ENCODE data around the gene MBD2. TPM values are rescaled to one million over a fixed set of nuclear protein-coding genes. Genes with fewer than 3 reads are reported as not detected.

MBD2 gene
- total RNA-seq, 1 experiment from 2014 or later = 79.7 TPM

DNA sequence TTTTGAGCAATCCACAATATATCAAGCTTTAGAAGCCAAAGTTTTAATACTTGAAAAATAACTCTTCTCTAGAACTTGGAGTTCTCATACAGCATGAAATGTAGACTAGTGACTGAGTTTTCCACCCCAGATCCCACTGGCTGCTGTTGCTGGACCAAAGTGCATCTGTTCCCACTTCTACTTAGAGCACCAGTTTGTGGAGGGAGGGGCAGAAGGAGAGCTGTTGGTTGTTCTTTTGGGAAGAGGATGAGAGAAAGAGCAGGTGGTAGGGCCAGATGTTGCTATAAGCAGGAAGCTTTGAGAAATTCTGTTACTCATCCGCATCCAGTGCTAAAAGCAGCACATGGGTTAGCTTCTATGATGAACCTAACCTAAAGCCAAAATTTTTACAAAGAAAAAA, 59.0 kb downstream of the MBD2 start:
- no peak for DNase-seq (ENCODE audit: low spot score)
- TF ChIP-seq, protein P1, sequence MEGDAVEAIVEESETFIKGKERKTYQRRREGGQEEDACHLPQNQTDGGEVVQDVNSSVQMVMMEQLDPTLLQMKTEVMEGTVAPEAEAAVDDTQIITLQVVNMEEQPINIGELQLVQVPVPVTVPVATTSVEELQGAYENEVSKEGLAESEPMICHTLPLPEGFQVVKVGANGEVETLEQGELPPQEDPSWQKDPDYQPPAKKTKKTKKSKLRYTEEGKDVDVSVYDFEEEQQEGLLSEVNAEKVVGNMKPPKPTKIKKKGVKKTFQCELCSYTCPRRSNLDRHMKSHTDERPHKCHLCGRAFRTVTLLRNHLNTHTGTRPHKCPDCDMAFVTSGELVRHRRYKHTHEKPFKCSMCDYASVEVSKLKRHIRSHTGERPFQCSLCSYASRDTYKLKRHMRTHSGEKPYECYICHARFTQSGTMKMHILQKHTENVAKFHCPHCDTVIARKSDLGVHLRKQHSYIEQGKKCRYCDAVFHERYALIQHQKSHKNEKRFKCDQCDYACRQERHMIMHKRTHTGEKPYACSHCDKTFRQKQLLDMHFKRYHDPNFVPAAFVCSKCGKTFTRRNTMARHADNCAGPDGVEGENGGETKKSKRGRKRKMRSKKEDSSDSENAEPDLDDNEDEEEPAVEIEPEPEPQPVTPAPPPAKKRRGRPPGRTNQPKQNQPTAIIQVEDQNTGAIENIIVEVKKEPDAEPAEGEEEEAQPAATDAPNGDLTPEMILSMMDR (conservative IDR thresholded peaks at IDR 0.05; ENCODE audit: low read depth, low read length) = no peak
- no peak for TF ChIP-seq EZH2 (IDR thresholded peaks at IDR 0.05; ENCODE audit: borderline replicate concordance, low read depth, low read length, poor library complexity, severe bottlenecking)
- POLR2A ChIA-PET (ENCODE audit: low non-redundant PET) = no interaction called here
- no peaks in the 10 kb centered on the region for H3K9me3 ChIP-seq (ENCODE audit: low read depth, low read length, poor library complexity, severe bottlenecking)
- no peaks in the 10 kb centered on the region for H3K27me3 ChIP-seq (replicated peaks; ENCODE audit: insufficient read depth, low read depth, low read length, poor library complexity)
- CTCF ChIA-PET = no interaction called here
- H3K4me3 ChIP-seq (ENCODE audit: low read depth, low read length, poor library complexity, severe bottlenecking) = no peak overlapping the region
- H3K36me3 ChIP-seq (ENCODE audit: insufficient read depth, low read length, poor library complexity, severe bottlenecking) = peaks cover 13% of the 10 kb centered on the region
- H3K27ac ChIP-seq (ENCODE audit: low read depth, low read length, poor library complexity, severe bottlenecking) = no peak overlapping the region
- no peaks in the 10 kb centered on the region for H3K4me1 ChIP-seq (ENCODE audit: insufficient read depth, low read length, poor library complexity, severe bottlenecking)
- BruUV-seq (replicated peaks) = no TSS peak
- intact Hi-C loops (cut with micrococcal nuclease; ENCODE audit: unreplicated experiment) = no loop called here

DNA sequence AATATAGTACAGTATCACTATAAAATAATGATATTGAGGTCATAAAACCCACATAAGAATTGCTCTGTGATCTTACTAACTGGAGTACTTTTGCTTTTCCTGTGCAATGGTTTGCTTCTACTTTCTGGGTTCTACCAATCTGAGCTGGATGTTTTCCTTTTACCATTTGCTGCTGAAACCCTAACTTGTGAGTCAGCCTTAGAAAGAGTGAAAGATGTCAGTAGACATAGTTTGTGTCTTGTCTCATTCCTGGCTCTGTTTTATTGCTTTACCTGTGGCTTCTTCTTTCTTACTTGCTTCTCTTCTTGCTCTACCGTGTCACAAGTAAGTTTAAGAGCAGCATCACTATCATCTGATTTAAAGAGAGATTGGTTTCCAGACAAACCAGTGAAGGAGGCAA, 61.0 kb downstream of the MBD2 start:
- Histone ChIP-seq H3K36me3 (ENCODE audit: insufficient read depth, low read length, poor library complexity, severe bottlenecking) (peaks cover 25% of the 10 kb centered on the region), H3K27ac (ENCODE audit: low read depth, low read length, poor library complexity, severe bottlenecking) (no peak overlapping the region), H3K4me1 (ENCODE audit: insufficient read depth, low read length, poor library complexity, severe bottlenecking) (no peaks in the 10 kb centered on the region), H3K27me3 (replicated peaks; ENCODE audit: insufficient read depth, low read depth, low read length, poor library complexity) (no peaks in the 10 kb centered on the region), H3K9me3 (ENCODE audit: low read depth, low read length, poor library complexity, severe bottlenecking) (no peaks in the 10 kb centered on the region), H3K4me3 (ENCODE audit: low read depth, low read length, poor library complexity, severe bottlenecking) (no peak overlapping the region)
- CTCF ChIA-PET = no interaction called here
- BruUV-seq (replicated peaks) = no TSS peak
- POLR2A ChIA-PET (ENCODE audit: low non-redundant PET) = no interaction called here
- no peak for DNase-seq (ENCODE audit: low spot score)
- TF ChIP-seq EZH2 (IDR thresholded peaks at IDR 0.05; ENCODE audit: borderline replicate concordance, low read depth, low read length, poor library complexity, severe bottlenecking) = no peak
- TF ChIP-seq, protein P1 (conservative IDR thresholded peaks at IDR 0.05; ENCODE audit: low read depth, low read length) = no peak
- intact Hi-C loops (cut with micrococcal nuclease; ENCODE audit: unreplicated experiment) = no loop called here

DNA sequence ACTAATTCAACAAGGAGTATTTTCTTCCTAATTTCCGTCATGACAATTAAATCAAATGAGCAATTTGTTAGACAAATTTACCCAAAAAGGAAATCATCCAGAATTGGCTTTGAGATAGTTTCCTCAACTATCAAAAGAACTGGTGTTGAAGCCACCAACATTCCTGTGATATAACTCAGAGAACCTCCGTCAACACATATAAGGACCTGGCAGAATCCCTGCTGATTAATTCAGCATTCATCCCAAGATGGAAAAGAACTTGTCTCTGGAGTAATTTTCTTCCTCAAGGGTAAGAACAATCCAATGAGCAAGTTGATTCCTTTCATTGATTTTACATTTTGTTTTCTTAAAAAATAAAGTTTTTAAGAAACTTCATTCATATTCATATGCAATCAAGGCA, 62.0 kb downstream of the MBD2 start:
- Histone ChIP-seq H3K9me3 (ENCODE audit: low read depth, low read length, poor library complexity, severe bottlenecking) (no peaks in the 10 kb centered on the region), H3K36me3 (ENCODE audit: insufficient read depth, low read length, poor library complexity, severe bottlenecking) (peaks cover 29% of the 10 kb centered on the region), H3K4me1 (ENCODE audit: insufficient read depth, low read length, poor library complexity, severe bottlenecking) (no peaks in the 10 kb centered on the region), H3K27ac (ENCODE audit: low read depth, low read length, poor library complexity, severe bottlenecking) (no peak overlapping the region), H3K4me3 (ENCODE audit: low read depth, low read length, poor library complexity, severe bottlenecking) (no peak overlapping the region), H3K27me3 (replicated peaks; ENCODE audit: insufficient read depth, low read depth, low read length, poor library complexity) (no peaks in the 10 kb centered on the region)
- POLR2A ChIA-PET (ENCODE audit: low non-redundant PET) = no interaction called here
- DNase-seq (ENCODE audit: low spot score) = no peak
- intact Hi-C loops (cut with micrococcal nuclease; ENCODE audit: unreplicated experiment) = no loop called here
- TF ChIP-seq, protein P1 (conservative IDR thresholded peaks at IDR 0.05; ENCODE audit: low read depth, low read length) = no peak
- no peak for TF ChIP-seq EZH2 (IDR thresholded peaks at IDR 0.05; ENCODE audit: borderline replicate concordance, low read depth, low read length, poor library complexity, severe bottlenecking)
- CTCF ChIA-PET = no interaction called here
- BruUV-seq (replicated peaks) = no TSS peak
